Endodermal cell (in vitro differentiated cells): Measurements from ENCODE around the gene ODF2. TPM values are rescaled to one million over a fixed set of nuclear protein-coding genes. Genes with fewer than 3 reads are reported as not detected.

ENCODE experiments used
- DNase-seq: peaks from one replicate; pipeline ENCODE4 v3.0.0-alpha.2; 2017
- H3K27ac ChIP-seq: 2 replicates; pipeline ENCODE4 v1.5.1; 2013; ENCODE audit warnings: mild to moderate bottlenecking, low read depth, low read length, moderate library complexity
- H3K27me3 ChIP-seq: 2 replicates; pipeline ENCODE4 v1.6.1; 2013; ENCODE audit warnings: mild to moderate bottlenecking, low read length, moderate library complexity; ENCODE audit not compliant: insufficient read depth, control insufficient read depth, poor library complexity, severe bottlenecking
- H3K36me3 ChIP-seq: 2 replicates; pipeline ENCODE4 v1.7.0; 2013; ENCODE audit warnings: mild to moderate bottlenecking, low read length, moderate library complexity; ENCODE audit not compliant: control insufficient read depth, insufficient read depth
- H3K4me1 ChIP-seq: one replicate; pipeline ENCODE4 v1.7.0; 2013; ENCODE audit warnings: low read length; ENCODE audit not compliant: control insufficient read depth, insufficient read depth
- H3K4me3 ChIP-seq: 2 replicates; pipeline ENCODE4 v1.5.1; 2013; ENCODE audit warnings: mild to moderate bottlenecking, low read length, moderate library complexity
- H3K9ac ChIP-seq: 2 replicates; pipeline ENCODE4 v1.6.1; 2013; ENCODE audit warnings: mild to moderate bottlenecking, low read length, moderate library complexity; ENCODE audit not compliant: poor library complexity, severe bottlenecking; ENCODE audit errors: extremely low read depth
- H3K9me3 ChIP-seq: 2 replicates; pipeline ENCODE4 v1.6.1; 2013; ENCODE audit warnings: mild to moderate bottlenecking, low read length, moderate library complexity; ENCODE audit not compliant: control insufficient read depth
- H3K27ac Mint-ChIP-seq: 2 replicates; pipeline ENCODE4 v1.8.0; 2020; ENCODE audit warnings: mixed read lengths
- H3K27me3 Mint-ChIP-seq: 2 replicates; pipeline ENCODE4 v1.8.0; 2021; ENCODE audit warnings: mild to moderate bottlenecking, mixed read lengths; ENCODE audit not compliant: insufficient read depth
- H3K36me3 Mint-ChIP-seq: 2 replicates; pipeline ENCODE4 v1.8.0; 2020; ENCODE audit warnings: low read depth, mixed read lengths
- H3K4me1 Mint-ChIP-seq: 2 replicates; pipeline ENCODE4 v1.8.0; 2020; ENCODE audit warnings: mixed read lengths
- H3K4me3 Mint-ChIP-seq: 2 replicates; pipeline ENCODE4 v1.8.0; 2020; ENCODE audit warnings: mild to moderate bottlenecking, moderate library complexity, mixed read lengths
- H3K9me3 Mint-ChIP-seq: 2 replicates; pipeline ENCODE4 v1.8.0; 2020; ENCODE audit warnings: mild to moderate bottlenecking, mixed read lengths
- CTCF ChIP-seq: fragments of 200-600 bp; sonication (generic); conservative IDR thresholded peaks from 2 replicates; pipeline ENCODE4 v1.5.0; 2021; ENCODE audit warnings: antibody characterized with exemption, mild to moderate bottlenecking
- WGBS, 2 experiments: methylation state at CpG; one replicate each; pipeline versions ENCODE4 v1.1.5 to v1.1.7; 2013; ENCODE audit warnings: missing lambda C conversion rate in 2 of 2, mixed read lengths in 1 of 2; ENCODE audit not compliant: insufficient coverage in 1 of 2, insufficient read length in 1 of 2; 5-methylcytosine and 5-hydroxymethylcytosine counted together
- total RNA-seq, 2 donors: library from RNA; stranded (reverse); fragmentation: NEBNext Ultra II Directional in 1 of 2; extraction: Animal tissue kit (Norgen Biotek cat#: 25700) in 1 of 2; gene quantifications; 2 replicates in 1 of 2; 3 replicates in 1 of 2; pipeline ENCODE4 v1.2.1, GENCODE V29; 2021

The ODF2 gene
- total RNA-seq, 2 donors from 2014 or later, result 34.5 to 48.7 TPM

- no peak overlapping the region for H3K4me3 ChIP-seq
- peaks cover 81% of the 10 kb centered on the region for H3K36me3 ChIP-seq
- Mint-ChIP-seq H3K4me1 (no peaks in the 10 kb centered on the region), H3K27ac (no peak overlapping the region), H3K27me3 (no peaks in the 10 kb centered on the region), H3K36me3 (peaks cover 67% of the 10 kb centered on the region), H3K4me3 (no peak overlapping the region), H3K9me3 (no peaks in the 10 kb centered on the region)
- H3K4me1 ChIP-seq, result no peaks in the 10 kb centered on the region
- H3K27ac ChIP-seq, result no peak overlapping the region
- H3K27me3 ChIP-seq, result no peaks in the 10 kb centered on the region
- H3K9me3 ChIP-seq, result no peaks in the 10 kb centered on the region
- no peak for TF ChIP-seq CTCF
- WGBS, 2 experiments, result 92 to 93% methylated on average over 10 to 13 of the region's 13 CpGs
- no peak overlapping the region for H3K9ac ChIP-seq
- DNase-seq, result no peak
Measured at GRCh38 chr9:128494108-128494745, 38.4 kb downstream of the ODF2 start.

- Histone ChIP-seq H3K27ac (no peak overlapping the region), H3K9me3 (no peaks in the 10 kb centered on the region), H3K9ac (no peak overlapping the region), H3K4me3 (no peak overlapping the region), H3K36me3 (peaks cover 81% of the 10 kb centered on the region), H3K4me1 (no peaks in the 10 kb centered on the region), H3K27me3 (no peaks in the 10 kb centered on the region)
- no peak for DNase-seq
- Mint-ChIP-seq H3K4me1 (no peaks in the 10 kb centered on the region), H3K27ac (no peak overlapping the region), H3K36me3 (peaks cover 65% of the 10 kb centered on the region), H3K4me3 (no peak overlapping the region), H3K27me3 (no peaks in the 10 kb centered on the region), H3K9me3 (no peaks in the 10 kb centered on the region)
- no peak for TF ChIP-seq CTCF
- 95% methylated on average over 4 to 5 of the region's 5 CpGs for WGBS, 2 experiments
Measured at GRCh38 chr9:128494746-128495129, 38.9 kb downstream of the ODF2 start.

- H3K27me3 Mint-ChIP-seq, result no peaks in the 10 kb centered on the region
Measured at GRCh38 chr9:128495296-128495695, 39.5 kb downstream of the ODF2 start.

More at GRCh38 chr9:128495296-128495695, 39.5 kb downstream of the ODF2 start:
- no peaks in the 10 kb centered on the region for H3K4me1 Mint-ChIP-seq
- no peak overlapping the region for H3K4me3 ChIP-seq
- H3K9me3 Mint-ChIP-seq, result no peaks in the 10 kb centered on the region
- no peaks in the 10 kb centered on the region for H3K4me1 ChIP-seq
- peaks cover 65% of the 10 kb centered on the region for H3K36me3 Mint-ChIP-seq
- H3K27ac ChIP-seq, result no peak overlapping the region
- no peaks in the 10 kb centered on the region for H3K9me3 ChIP-seq
- no peak for TF ChIP-seq CTCF
- no peaks in the 10 kb centered on the region for H3K27me3 ChIP-seq
- H3K4me3 Mint-ChIP-seq, result no peak overlapping the region
- peak overlapping the region; percentile 64 for H3K27ac Mint-ChIP-seq
- H3K36me3 ChIP-seq, result peaks cover 83% of the 10 kb centered on the region
- no peak overlapping the region for H3K9ac ChIP-seq
- DNase-seq, result no peak
- 65 to 67% methylated on average over 1 of the region's 1 CpG for WGBS, 2 experiments
